NCI-H2107 treated with DMSO at 0.1 percent for 48 hours (cell line): ENCODE measurements around the gene NLGN1.
A peak's percentile ranks its signal among the peaks of the same experiment; 100 is the strongest.
"Not testable (repeated sequence)": the region's sequence is repeated elsewhere in the genome, so short reads cannot be mapped to it uniquely, and the experiment has no call there.

Source experiments
- DNase-seq: peaks from one replicate; lab custom pipeline; 2025; ENCODE audit not compliant: unreplicated experiment; lab: John Stamatoyannopoulos, UW

NLGN1 gene

DNA sequence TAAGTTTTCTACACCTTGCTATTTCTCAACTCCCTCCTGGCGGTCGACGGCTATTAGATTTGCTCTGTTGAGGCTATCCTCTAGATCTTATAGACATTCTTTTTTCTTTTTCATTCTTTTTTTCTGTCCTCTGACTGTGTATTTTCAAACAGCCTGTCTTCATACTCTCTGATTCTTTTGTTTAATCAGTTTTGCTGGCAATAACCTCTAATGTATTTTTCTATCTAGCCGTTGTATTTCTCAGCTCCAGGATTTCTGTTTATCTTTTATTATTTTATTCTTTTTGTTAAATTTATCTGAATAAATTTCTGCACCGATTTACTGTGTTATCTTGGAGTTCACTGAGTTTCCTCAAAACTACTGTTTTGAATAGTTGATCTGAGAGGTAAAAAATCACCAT is 31.5 kb downstream of the NLGN1 start:
- DNase-seq = no peak

DNA sequence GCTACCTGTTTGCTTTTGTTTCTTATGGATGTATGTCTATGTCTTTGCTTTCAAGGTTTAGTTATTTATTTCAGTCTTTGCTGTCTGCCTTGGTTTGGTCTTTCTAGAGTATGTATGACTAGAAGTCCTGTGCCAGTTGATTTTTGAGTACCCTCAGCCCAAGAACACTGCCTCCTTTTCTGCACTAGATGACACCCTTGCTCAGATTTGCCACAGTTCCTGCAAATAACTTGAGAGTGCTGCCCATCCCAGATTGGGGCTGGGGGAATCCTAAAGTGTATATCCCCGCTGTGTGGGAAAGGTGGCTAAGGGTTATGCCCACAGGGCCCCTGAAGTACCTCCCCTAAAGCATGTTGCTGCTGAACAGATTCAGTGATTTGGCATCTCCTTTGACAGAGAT is 32.0 kb downstream of the NLGN1 start:
- no peak for DNase-seq

DNA sequence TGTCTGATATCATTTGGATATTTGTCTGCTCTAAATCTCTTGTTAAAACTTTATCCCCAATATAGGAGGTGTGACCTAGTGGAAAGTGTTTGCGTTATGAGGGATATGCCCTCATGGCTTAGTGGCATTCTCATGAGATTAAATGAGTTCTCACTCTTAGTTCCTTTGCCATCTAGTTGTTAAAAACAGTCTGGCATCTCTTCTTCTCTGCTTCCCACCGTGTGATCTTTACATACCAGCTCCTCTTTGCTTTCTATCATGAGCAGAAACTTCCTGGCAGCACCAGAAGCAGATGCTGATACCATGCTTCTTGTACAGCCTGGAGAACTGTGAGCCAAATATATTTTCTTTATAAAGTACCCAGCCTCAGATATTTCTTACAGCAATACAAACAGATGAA is 33.0 kb downstream of the NLGN1 start:
- DNase-seq = no peak

DNA sequence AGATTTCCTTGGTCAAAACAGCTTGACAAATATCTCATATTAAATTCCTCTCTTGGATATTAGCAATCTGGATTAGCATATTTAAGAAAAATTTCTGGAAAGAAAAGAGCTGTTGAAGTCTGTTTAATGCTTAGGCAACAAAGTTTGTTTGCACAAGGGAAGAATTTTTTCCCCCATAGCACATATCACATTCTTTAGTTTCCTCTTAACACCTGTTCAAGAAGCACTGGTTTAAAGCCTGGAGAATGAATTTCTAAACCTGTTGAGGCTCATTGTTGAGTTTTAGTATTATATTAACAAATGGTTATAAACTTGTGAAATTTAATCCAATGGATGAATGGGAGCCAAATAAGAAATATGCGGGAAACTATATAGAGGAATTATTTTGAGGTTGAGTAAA is 41.5 kb downstream of the NLGN1 start:
- DNase-seq = no peak

DNA sequence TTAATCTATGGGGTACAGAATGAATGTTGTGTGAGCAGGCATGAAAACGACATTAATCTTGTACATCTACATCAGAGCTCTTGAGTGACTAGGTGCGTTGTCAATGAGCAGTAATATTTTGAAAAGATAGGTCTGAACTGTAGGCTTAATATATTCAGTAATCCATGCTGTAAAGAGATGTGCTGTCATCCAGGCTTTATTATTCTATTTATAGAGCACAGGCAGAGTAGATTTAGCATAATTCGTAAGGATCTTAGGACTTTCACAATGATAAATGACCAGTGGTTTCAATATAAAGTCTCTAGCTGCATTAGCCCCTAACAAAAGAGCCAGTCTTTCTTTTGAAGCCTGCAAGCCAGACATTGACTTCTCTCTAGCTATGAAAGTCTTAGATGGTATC is 43.0 kb downstream of the NLGN1 start:
- DNase-seq = no peak

DNA sequence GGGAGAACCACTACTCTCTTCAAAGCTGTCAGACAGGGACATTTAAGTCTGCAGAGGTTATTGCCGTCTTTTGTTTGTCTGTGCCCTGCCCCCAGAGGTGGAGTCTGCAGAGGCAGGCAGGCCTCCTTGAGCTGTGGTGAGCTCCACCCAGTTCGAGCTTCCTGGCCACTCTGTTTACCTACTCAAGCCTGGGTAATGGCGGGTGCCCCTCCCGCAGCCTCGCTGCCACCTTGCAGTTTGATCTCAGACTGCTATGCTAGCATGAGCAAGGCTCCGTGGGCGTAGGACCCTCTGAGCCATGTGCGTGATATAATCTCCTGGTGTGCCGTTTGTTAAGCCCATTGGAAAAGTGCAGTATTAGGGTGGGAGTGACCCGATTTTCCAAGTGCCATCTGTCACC is 54.0 kb downstream of the NLGN1 start:
- DNase-seq = not testable (repeated sequence)

DNA sequence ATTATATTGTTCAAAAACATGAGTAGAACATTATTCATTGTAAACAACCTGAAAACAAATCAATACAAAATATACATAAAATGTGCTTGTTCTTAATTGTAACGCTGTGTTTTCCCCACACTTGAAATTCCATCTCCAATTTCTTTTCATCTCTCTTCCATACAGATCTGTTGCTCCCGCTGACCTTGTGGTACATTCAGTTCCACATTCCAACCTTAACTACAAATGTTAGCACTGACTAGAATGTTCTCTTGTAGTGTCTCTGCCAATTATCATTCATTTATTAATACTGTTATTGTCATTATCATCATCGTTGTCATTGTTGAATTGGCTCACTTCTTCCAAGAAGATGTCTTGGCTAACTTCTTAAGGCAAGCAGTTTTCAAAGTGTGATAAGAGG is 65.7 kb downstream of the NLGN1 start:
- DNase-seq = no peak

DNA sequence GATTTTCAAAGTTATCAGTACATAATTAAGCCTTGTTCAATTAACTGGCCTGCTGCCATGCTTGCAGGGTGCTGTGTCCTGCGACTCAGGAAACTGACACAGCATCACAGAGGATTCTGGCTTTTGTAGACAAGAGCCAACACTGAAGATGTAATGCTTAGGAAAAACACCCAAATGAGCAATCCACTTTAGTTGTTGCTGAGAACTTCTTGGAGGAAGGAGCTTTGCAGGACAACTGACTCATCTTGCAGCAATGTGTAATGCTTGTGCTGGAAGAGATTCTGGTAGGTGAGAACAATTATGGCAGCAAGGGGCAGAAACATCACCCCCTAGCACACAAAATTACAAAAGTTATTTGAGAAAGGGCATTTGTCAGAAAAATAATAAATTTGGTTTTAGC is 67.6 kb downstream of the NLGN1 start:
- no peak for DNase-seq

DNA sequence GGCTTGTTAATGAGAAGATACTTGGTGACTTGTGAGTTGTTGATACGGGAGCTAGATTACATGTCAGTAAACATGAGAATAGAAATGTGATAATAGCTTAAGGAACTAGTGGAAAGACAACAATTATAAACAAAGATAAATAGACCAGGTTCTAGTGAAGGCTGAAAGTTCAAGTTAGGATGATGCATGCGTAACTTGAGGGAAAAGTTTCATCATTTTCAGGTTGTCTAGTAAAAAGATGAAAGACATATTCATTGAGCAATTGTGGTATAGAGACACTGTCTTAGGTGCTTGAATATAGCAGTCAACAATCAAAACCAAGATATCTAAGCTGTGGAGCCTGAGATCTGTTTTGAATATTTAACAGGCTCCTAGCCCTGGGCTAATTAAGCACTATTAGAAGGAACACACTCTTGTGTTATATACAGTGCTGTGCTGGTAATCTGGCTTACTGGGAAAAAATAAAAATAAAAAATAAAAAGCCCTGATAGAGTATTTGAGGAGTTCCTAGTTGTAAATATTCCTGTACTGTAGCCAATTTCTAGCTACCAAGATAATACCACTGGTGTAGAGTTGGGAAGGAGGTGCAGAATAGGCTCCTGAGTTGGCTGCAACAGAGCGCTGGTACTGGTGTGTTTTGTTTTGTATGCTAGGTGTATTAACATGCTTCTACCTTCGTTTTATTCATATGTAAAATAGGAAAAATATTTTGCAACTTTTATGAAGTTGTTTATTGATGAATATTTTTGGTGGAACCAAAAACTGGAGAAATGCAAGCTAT is 68.5 kb downstream of the NLGN1 start:
- DNase-seq = no peak

DNA sequence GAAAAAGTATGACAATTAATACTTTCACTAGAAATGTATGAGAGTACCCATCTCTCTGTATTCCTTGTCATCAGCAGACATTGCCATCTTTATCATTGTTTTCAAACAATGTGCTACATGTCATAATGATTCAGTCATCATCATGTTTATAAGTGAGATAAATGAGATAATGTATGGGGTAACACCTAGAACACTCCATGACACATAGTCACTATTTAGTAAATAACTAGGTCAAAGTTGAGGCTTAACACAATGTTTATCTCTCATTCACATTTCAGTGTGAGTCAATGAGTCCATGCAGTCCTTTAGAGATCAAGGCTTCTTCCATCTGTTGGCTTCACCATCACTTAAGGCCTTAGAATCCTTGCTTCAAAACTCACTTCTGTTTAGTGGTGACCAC is 70.0 kb downstream of the NLGN1 start:
- no peak for DNase-seq

DNA sequence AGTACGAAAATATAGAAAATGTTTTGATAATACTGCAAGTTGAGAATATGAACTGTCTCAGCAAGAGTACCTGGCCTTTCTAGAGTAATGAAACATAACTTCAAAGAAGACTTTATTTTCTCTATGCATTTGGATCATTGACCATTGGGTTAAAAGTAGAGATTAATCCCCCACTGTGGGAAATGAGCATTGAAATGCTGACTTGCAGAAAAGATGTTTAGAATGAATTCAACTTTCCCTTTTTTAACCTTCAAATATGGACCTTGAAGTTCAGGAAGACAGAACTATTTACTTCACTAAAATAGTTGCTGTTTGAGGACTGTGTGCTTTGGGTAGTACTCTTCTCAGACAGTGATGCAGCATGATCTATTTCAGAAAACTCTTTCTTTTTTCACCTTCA is 75.7 kb downstream of the NLGN1 start:
- DNase-seq = no peak

DNA sequence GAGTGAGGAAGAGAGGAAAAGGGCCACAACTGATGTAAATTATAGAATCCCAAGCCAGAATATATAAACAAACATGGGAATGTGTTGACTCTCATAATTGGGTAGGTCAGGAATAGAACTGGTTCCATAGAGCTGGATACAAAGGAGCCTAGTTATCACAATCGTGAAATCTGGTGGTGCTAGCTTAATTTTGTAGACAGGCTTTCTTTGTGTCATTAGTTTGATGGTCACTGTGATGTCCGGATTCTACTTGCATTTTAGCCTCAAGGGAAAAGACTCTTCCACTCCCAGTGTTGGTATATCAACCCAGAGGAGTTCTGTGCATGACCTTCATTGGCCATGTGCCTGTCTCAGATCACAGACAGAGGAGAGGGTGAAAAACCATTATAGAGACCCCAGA is 81.8 kb downstream of the NLGN1 start:
- no peak for DNase-seq

DNA sequence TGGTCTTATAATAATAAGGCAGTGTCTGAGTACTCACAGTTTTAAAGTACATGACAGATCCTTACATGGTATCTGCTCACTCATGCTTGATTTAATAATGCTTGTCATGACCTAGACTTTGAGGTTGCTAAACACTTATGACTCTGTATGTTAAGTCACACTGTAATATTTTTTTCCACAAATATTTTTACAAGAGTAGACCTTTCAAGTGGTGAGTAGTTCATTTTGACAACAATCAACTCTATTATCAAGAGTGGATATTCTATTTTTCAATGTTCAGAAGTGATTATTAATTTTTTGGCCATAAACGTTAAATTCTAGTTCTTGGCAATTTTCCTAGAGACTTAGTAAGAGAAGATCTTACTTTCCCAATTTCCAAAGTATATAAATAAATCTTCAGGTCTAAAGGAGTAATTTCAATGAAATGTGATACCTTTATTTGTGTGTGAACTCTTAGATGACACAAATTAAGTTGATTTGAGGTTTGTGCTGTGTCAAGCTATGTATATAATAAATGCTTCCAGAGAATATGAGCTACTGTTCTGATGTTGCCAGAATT is 104.5 kb downstream of the NLGN1 start:
- no peak for DNase-seq

DNA sequence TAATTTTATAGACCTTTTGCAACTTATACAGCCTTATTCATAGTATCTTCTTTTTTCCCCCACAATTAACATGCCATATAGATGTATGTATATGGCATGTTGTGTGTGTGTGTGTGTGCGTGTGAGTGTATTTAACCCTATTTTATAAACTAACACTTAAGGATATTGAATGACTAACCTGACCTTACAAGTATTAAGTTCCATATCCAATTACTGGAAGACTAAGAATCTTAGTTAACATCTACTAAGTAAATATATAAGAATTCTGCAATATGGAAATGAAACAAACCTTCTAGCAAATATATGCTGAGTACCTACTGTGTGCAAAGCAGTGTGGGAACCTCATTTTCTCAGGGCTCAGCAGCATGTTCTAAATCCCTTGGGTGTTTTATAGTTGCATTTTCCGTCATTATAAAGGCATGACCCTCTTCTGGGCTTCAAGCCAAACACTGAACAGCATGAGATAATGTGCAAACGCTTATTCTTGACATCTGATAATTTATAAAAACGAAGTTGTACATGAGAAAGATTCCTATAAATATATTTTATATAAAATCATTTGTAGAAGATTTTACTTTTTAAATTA is 105.5 kb downstream of the NLGN1 start:
- peak; percentile 26 for DNase-seq

DNA sequence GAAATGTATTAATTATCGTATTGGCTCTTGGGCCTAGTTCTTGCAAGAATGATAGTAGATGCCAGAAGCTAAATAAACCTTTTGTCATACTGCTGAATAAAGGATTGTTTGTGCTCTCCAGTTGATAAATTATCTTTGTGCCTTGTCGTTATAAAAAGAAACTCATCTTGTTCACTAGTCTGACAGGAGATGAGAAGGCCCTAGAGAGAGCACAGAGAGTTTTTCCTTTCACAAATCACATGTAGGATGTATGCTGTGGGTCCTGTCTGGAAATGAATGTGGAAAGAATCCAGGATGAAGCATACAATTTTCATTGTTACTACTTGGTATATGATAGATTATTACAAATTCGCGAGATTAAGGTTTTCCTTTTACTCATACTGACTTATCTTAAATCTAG is 113.0 kb downstream of the NLGN1 start:
- no peak for DNase-seq

DNA sequence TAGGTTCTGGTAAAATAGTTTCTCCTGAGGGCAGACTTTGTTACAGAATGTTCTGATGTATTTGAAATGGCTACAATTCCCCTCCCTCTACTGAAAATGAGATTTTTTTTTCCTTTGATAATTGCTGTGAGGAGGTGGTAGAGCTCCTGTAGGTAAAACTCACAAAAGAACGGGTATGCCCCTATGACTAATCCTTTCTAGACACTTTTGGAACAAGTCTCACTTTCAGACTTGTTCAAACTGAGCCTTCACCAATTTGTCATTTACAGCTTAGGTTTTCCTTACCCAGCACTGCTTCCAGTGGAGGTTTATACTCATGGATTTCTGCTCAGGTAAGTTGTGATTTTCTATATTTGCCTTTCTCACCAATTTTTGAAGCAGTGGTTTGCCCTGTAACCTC is 115.6 kb downstream of the NLGN1 start:
- no peak for DNase-seq

DNA sequence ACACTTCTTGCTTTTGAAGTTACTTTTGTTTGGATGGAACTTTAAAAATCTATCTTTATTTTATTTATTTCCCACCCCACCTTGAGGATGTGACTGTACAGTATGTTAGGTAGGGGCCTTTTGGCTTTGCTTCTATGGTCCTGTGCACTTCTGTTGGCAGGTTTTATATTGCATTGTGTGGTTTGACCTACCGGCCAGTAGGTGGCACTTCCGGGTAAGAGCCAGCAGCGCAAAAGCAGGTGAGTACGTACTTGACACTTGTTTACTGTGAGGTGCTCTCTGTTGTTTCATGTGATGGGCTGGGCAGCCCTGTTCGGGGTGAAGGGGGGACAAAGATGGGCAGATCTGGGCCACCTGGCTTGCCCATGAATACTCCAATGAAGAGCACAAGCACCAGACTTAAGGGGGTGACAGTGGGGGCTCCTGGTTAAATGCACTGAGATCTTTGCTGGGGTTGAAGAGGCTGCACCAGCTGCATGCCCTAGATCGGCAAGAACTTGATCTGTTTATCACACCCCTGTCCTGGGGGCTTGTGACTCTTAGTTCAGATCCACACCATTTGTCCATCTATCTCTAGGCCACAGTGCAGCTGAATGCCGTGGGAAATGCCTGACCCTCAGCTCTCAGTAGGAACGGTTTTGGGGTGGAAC is 131.6 kb downstream of the NLGN1 start:
- peak; percentile 71 for DNase-seq

DNA sequence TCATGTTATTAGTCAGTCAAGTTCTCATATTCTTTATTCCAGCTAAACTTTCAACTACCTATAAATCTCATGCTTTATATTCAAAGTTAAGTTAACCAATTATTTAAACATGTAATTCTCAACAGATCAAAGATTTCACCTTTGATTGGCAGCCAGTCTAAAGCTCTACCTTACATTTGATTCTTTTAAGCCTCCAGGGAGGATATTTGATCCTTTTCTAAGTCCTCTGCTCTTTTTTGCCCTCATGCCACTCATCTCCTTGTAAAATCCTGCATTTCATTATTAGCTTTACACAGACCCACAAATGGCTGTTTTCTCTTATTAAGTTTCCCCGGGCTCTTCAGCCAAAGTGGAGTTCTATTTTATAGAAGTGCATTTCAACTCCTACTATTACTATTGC is 134.1 kb downstream of the NLGN1 start:
- peak; percentile 21 for DNase-seq

DNA sequence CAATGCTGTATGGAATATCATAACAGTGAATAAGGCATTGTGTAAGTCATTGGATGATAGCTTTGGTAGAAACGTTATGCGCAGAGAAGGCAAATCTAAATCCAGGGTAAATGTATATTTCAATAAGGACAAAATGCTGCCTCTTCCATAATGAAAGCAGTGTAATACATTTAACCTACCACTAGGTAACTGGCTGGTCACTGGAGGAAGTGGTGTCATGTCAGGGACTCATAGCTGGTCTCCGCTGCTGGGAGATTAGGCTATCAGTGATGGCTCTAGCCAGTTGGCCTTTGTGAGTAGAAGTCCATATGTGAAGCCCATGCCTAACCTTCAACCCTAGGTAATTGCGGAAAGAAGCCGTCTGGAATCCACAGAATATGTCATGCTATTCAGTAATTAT is 140.9 kb downstream of the NLGN1 start:
- DNase-seq = no peak

DNA sequence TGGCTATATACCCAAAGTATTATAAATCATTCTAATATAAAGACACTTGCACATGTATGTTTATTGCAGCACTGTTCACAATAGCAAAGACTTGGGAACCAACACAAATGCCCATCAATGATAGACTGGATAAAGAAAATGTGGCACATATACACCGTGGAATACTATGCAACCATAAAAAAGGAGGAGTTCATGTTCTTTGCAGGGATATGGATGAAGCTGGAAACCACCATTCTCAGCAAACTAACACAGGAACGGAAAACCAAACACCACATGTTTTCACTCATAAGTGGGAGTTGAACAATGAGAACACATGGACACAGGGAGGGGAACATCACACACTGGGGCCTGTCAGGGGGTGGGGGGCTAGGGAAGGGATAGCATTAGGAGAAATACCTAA is 148.0 kb downstream of the NLGN1 start:
- not testable (repeated sequence) for DNase-seq

DNA sequence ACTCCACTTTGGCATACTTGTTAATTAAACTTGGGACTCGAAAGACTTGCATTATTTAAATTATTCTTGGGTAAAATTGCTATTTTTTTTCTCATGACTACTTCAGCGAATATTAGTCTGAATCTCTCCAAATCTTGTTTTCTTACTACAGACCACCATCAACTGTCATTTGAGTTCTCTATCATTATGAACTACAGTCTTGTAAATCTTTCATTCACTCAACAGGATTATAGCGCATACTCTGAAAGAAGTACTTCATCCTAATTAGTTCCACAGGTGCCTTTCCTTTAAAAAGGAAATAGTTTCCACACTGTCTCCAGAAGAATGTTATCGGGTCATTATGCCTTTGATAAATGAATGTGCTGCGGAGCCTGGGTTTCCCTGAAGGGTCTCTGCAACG is 149.5 kb downstream of the NLGN1 start:
- DNase-seq = no peak

DNA sequence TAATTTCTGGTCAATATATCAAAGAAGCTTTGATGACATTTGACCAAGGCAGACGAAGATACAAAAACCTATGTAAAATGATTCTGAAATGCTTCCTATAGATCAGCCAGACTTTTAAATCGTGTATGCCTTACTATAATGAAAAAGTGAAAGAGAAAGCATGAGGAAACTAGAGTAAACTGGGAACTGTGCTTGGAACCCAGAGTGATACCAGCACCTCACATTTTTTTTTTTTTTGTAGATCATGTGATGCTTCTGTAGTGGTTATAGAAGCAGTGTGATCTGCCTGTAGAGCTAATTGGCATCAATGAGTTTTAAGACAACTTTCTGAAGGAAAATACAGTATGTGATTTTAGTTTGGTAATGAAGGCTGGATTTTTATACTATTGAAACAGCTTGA is 150.7 kb downstream of the NLGN1 start:
- peak; percentile 16 for DNase-seq
